ENCODE measurements around the gene ENO1. TPM values are rescaled to one million over a fixed set of nuclear protein-coding genes. Genes with fewer than 3 reads are reported as not detected.
"Not testable (repeated sequence)": the region's sequence is repeated elsewhere in the genome, so short reads cannot be mapped to it uniquely, and the experiment has no call there.

Gene ENO1
- total RNA-seq, 6 experiments from 2014 or later: 1,376 to 1,744 (median 1,709) TPM

- peaks cover 31% of the 10 kb centered on the region for H3K4me1 Mint-ChIP-seq (ENCODE audit: low read depth)
- peak overlapping the region; percentile 89 for H3K4me3 Mint-ChIP-seq
- no peaks in the 10 kb centered on the region for H3K36me3 Mint-ChIP-seq (ENCODE audit: low read depth)
- no peak for TF ChIP-seq CTCF (IDR thresholded peaks at IDR 0.05)
- peak; percentile 93 for DNase-seq
- no peaks in the 10 kb centered on the region for H3K9me3 Mint-ChIP-seq
- H3K27me3 Mint-ChIP-seq (ENCODE audit: insufficient read depth): no peaks in the 10 kb centered on the region
- H3K27ac Mint-ChIP-seq: peak overlapping the region; percentile 94
Observed at GRCh38 chr1:8889925-8890785, 11.7 kb upstream of the ENO1 start.

GRCh38 chr1:8889103-8889846, 10.8 kb upstream of the ENO1 start:
- H3K27ac Mint-ChIP-seq: peak overlapping the region; percentile 94
- H3K36me3 Mint-ChIP-seq (ENCODE audit: low read depth): no peaks in the 10 kb centered on the region
- H3K9me3 Mint-ChIP-seq: no peaks in the 10 kb centered on the region
- DNase-seq: no peak
- H3K4me1 Mint-ChIP-seq (ENCODE audit: low read depth): peaks cover 31% of the 10 kb centered on the region
- H3K4me3 Mint-ChIP-seq: peak overlapping the region; percentile 89
- no peak for TF ChIP-seq CTCF (IDR thresholded peaks at IDR 0.05)
- no peaks in the 10 kb centered on the region for H3K27me3 Mint-ChIP-seq (ENCODE audit: insufficient read depth)

- no peak for TF ChIP-seq CTCF (IDR thresholded peaks at IDR 0.05)
- Mint-ChIP-seq H3K36me3 (ENCODE audit: low read depth) (no peaks in the 10 kb centered on the region), H3K27ac (no peak overlapping the region), H3K4me1 (ENCODE audit: low read depth) (peaks cover 24% of the 10 kb centered on the region), H3K4me3 (no peak overlapping the region), H3K9me3 (no peaks in the 10 kb centered on the region), H3K27me3 (ENCODE audit: insufficient read depth) (no peaks in the 10 kb centered on the region)
- no peak for DNase-seq
Observed at GRCh38 chr1:8886589-8886988, 8.1 kb upstream of the ENO1 start.

GRCh38 chr1:8886031-8886524, 7.6 kb upstream of the ENO1 start:
- DNase-seq; H3K27ac Mint-ChIP-seq; H3K4me3 Mint-ChIP-seq; H3K36me3 Mint-ChIP-seq (ENCODE audit: low read depth); H3K9me3 Mint-ChIP-seq; H3K27me3 Mint-ChIP-seq (ENCODE audit: insufficient read depth): not testable (repeated sequence)
- H3K4me1 Mint-ChIP-seq (ENCODE audit: low read depth): peaks cover 19% of the 10 kb centered on the region

GRCh38 chr1:8884105-8884504, 5.6 kb upstream of the ENO1 start:
- not testable (repeated sequence) for H3K9me3 Mint-ChIP-seq; DNase-seq; H3K4me3 Mint-ChIP-seq; H3K27ac Mint-ChIP-seq; H3K36me3 Mint-ChIP-seq (ENCODE audit: low read depth); H3K27me3 Mint-ChIP-seq (ENCODE audit: insufficient read depth)
- peaks cover 20% of the 10 kb centered on the region for H3K4me1 Mint-ChIP-seq (ENCODE audit: low read depth)

- H3K36me3 Mint-ChIP-seq (ENCODE audit: low read depth): no peaks in the 10 kb centered on the region
- H3K9me3 Mint-ChIP-seq: no peaks in the 10 kb centered on the region
- H3K4me1 Mint-ChIP-seq (ENCODE audit: low read depth): peaks cover 19% of the 10 kb centered on the region
- no peak overlapping the region for H3K4me3 Mint-ChIP-seq
- H3K27me3 Mint-ChIP-seq (ENCODE audit: insufficient read depth): no peaks in the 10 kb centered on the region
- DNase-seq: no peak
- no peak for TF ChIP-seq CTCF (IDR thresholded peaks at IDR 0.05)
- no peak overlapping the region for H3K27ac Mint-ChIP-seq
Observed at GRCh38 chr1:8883491-8883890, 5.0 kb upstream of the ENO1 start.

Data from HFFc6 (cell line).